Measurements from ENCODE around the gene TM4SF4.

The TM4SF4 gene

GRCh38 chr3:149547954-149548668 is 73.6 kb downstream of the TM4SF4 start:
- TF ChIP-seq GATA1 (IDR thresholded peaks at IDR 0.05; ENCODE audit: low read depth, low read length) (no peak), POLR2A (IDR thresholded peaks at IDR 0.05; ENCODE audit: low read length) (no peak)
- no peak for DNase-seq

GRCh38 chr3:149548669-149549065 is 74.2 kb downstream of the TM4SF4 start:
- no peak for DNase-seq
- TF ChIP-seq GATA1 (IDR thresholded peaks at IDR 0.05; ENCODE audit: low read depth, low read length) (no peak), POLR2A (IDR thresholded peaks at IDR 0.05; ENCODE audit: low read length) (no peak)

- TF ChIP-seq POLR2A (IDR thresholded peaks at IDR 0.05; ENCODE audit: low read length) (no peak), GATA1 (IDR thresholded peaks at IDR 0.05; ENCODE audit: low read depth, low read length) (no peak)
- no peak for DNase-seq
These were observed 77.0 kb downstream of the TM4SF4 start for GRCh38 chr3:149551500-149551899.

GRCh38 chr3:149552700-149553099 is 78.2 kb downstream of the TM4SF4 start:
- TF ChIP-seq POLR2A (IDR thresholded peaks at IDR 0.05; ENCODE audit: low read length) (no peak), GATA1 (IDR thresholded peaks at IDR 0.05; ENCODE audit: low read depth, low read length) (no peak)
- no peak for DNase-seq

Measured in erythroblast (primary cell).